HG03103 (cell line): Measurements from ENCODE around the gene GAS2.
A peak's percentile ranks its signal among the peaks of the same experiment; 100 is the strongest.

ENCODE experiments used
- ATAC-seq: cut with Tn5 transposase; IDR thresholded peaks from one replicate; pipeline ENCODE4 v1.9.1; 2021; ENCODE audit warnings: low read depth; ENCODE audit not compliant: unreplicated experiment

The GAS2 gene

GRCh38 chr11:22670830-22671229, 4.4 kb downstream of the GAS2 start:
- ATAC-seq: peak; percentile 30

DNA sequence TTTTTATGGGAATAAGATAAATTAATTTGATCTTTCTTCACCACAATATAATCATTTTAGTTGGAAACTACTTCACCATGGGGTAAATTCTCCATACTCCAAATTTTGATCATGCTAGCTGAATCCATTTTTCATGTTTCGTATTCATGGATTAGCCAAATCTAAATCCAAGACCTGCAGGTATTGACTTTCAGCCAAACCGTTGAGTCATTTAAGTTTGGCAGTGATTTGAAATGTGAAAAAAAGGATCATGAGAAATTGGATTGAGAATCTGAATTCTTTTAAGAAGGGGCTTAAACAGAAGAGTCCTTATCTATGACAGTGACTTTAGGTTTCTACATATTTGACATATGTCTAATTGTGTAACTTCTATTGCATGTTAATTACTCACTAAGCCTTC, 5.3 kb downstream of the GAS2 start:
- ATAC-seq: no peak

- ATAC-seq: no peak
These were observed 8.3 kb downstream of the GAS2 start for GRCh38 chr11:22674470-22675439.

- ATAC-seq: no peak
These were observed 10.9 kb downstream of the GAS2 start for GRCh38 chr11:22677153-22677903.

DNA sequence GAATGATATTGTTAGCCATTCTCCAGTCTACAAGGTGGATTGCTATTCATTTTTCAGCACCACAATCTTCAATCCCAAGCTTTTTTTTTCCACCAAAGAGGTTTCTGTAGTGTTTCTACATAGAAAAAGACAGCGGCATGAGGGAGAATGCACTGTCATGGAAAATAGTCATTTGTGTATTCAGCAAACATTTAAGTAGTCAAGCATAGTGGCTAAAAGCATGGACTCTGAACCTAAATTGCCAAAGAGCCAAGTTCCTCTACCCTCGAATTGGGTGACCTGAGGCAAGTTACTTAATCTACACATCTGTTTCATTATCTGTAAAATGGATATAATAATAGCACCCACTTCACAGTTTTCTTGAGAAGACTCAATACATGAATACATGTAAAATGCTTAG, 14.2 kb downstream of the GAS2 start:
- ATAC-seq: no peak

- peak; percentile 63 for ATAC-seq
These were observed 14.9 kb downstream of the GAS2 start for GRCh38 chr11:22681281-22681812.

GRCh38 chr11:22684082-22684481, 17.7 kb downstream of the GAS2 start:
- ATAC-seq: no peak

GRCh38 chr11:22685111-22685510, 18.7 kb downstream of the GAS2 start:
- ATAC-seq: no peak

DNA sequence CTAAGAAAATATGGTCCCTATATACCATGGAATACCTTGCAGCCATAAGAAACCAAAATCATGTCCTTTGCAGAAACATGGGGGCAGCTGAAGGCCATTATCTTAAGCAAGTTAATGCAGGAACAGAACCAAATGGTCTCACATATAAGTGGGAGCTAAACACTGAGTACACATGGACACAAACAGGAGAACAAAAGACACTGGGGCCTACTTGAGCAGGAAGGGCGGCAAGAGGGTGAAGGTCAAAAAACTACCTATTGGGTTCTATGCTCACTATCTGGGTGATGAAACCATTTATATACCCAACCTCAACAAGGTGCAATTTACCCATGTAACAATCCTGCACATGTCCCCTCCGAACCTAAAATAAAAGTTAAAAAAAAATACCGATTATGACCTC, 22.5 kb downstream of the GAS2 start:
- ATAC-seq: no peak

DNA sequence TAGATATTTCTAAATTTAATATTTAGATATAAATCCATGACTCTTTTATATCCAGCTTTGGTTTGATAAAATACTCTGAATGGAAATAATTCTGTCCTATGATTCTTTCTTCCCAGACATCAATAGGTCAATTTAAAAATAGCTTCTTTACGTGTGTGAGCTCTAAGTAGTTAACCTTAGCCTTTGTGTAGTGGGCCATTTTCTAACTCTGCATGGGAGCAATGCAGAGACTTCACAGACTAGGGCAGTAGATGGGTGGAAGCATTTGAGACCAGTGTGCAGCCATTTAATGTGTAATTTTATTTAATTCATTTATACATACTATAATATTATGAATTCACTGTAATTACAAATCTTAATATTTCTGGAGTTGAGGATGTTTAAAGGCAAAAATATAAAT, 23.8 kb downstream of the GAS2 start:
- ATAC-seq: no peak

DNA sequence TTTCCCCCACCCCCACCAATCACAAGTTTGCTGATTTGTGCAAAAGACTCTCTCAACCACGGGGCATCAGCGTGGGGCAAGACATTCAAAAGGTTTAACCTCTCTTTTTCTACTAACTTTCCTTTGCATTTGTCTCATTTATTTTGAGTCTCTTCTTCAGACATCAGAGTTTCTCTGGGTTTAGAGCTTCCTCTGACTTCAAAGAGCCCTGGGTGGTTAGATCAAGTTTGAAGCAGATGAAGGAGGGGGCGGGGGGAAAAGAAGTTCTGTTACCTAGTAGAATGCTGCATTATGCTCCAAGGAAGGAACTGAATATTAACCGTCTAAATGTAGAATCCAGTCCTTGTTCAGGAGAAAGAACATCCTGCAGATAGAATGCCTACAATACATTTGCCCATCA, 24.5 kb downstream of the GAS2 start:
- no peak for ATAC-seq

GRCh38 chr11:22699388-22699787, 33.0 kb downstream of the GAS2 start:
- ATAC-seq: no peak

GRCh38 chr11:22702031-22702430, 35.6 kb downstream of the GAS2 start:
- no peak for ATAC-seq

DNA sequence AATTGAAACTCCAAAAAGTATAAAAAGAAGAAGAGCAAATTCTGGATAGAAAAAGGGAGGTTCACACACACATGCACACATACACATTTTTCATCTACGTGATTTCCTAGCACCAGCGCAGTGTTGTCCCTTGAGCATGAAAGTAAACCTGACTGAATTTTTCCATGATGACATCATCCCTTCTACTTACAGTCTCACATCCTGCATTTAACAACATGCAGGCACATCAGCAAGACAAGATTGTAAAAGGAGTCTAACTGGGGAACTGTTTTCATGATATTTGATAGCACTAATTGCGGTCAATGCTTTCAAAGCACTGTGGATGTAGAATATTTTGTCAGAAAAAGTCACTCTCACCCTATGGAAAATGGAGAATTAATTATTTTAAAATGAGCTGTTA, 36.6 kb downstream of the GAS2 start:
- ATAC-seq: no peak

GRCh38 chr11:22703591-22703990, 37.2 kb downstream of the GAS2 start:
- no peak for ATAC-seq

GRCh38 chr11:22707119-22707899, 40.9 kb downstream of the GAS2 start:
- ATAC-seq: no peak

DNA sequence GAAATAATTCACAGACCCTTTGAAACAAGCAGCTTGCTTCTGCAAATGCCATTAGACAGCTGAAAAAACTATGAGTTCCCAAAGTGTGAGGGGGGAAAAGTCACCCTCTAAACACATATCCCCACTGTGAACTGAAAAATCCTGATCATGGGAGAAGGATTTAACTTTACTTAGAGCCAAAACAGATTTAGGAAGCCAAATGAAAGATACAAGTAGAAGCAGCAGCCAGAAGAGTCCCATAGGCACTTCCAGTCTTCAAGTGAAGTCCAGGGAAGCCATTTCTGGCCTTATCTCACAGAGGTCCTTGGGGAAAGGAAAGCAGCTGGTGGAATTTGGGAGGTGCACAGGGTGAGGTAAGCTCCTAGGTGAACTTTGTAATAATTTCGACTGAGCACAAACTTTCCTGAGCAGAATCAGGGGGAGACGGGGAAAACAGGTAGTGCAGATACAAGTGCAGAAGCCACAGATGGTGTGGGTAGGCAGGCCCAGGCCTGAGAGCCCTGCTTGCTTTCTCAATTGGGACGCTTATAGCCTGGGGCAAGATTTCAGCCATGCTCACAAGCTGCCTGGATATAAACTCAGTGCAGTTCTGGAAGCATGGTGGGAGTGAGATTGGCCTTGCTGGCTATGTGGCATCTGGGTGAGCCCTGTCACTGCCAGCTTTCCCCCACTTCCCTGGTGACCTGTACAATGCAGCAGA, 44.8 kb downstream of the GAS2 start:
- ATAC-seq: no peak

- no peak for ATAC-seq
These were observed 45.5 kb downstream of the GAS2 start for GRCh38 chr11:22711880-22712279.

- no peak for ATAC-seq
These were observed 46.9 kb downstream of the GAS2 start for GRCh38 chr11:22713336-22713735.

GRCh38 chr11:22715971-22716370, 49.6 kb downstream of the GAS2 start:
- no peak for ATAC-seq
